HL-60 (cell line): ENCODE data around the gene SUFU.

Experiments used
- CTCF ChIP-seq: IDR thresholded peaks from one replicate; pipeline ENCODE4 v1.5.1; 2011; ENCODE audit warnings: low read length, control low read depth, inconsistent platforms; ENCODE audit not compliant: insufficient read depth
- GABPA ChIP-seq: IDR thresholded peaks from 2 replicates; pipeline ENCODE4 v1.6.1; 2012; ENCODE audit warnings: low read depth
- POLR2AphosphoS5 ChIP-seq: IDR thresholded peaks from 2 replicates; pipeline ENCODE4 v1.6.1; 2012; ENCODE audit warnings: low read depth
- SPI1 ChIP-seq: IDR thresholded peaks from 2 replicates; pipeline ENCODE4 v1.6.1; 2012; ENCODE audit warnings: low read depth, mild to moderate bottlenecking, borderline replicate concordance

GRCh38 chr10:102670871-102671434, 167.2 kb downstream of the SUFU start:
- TF ChIP-seq CTCF, result no peak
- TF ChIP-seq SPI1, result no peak
- TF ChIP-seq POLR2AphosphoS5, result no peak
- no peak for TF ChIP-seq GABPA
